Neural cell (in vitro differentiated cells): ENCODE results near the gene NSL1.
"Not testable (repeated sequence)": the region's sequence is repeated elsewhere in the genome, so short reads cannot be mapped to it uniquely, and the experiment has no call there.

Source experiments
- CTCF ChIP-seq: fragments of 450-650 bp; IDR thresholded peaks from 2 replicates; pipeline ENCODE4 v1.5.1; 2014; ENCODE audit warnings: antibody characterized with exemption, mild to moderate bottlenecking, moderate library complexity; ENCODE audit not compliant: poor library complexity, severe bottlenecking
- EP300 ChIP-seq: fragments of 450-650 bp; conservative IDR thresholded peaks from 2 replicates; pipeline ENCODE4 v1.6.1; 2014; ENCODE audit warnings: antibody characterized with exemption, mild to moderate bottlenecking, moderate library complexity; ENCODE audit not compliant: poor library complexity, severe bottlenecking
- REST ChIP-seq: IDR thresholded peaks from 2 replicates; pipeline ENCODE4 v1.6.1; 2012; ENCODE audit warnings: borderline replicate concordance
- TAF1 ChIP-seq: IDR thresholded peaks from 2 replicates; pipeline ENCODE4 v1.6.1; 2012; ENCODE audit warnings: low read depth

- TF ChIP-seq CTCF, TAF1, EP300, REST: not testable (repeated sequence)
These were observed 79.6 kb downstream of the NSL1 start for GRCh38 chr1:212711974-212712373.
